ENCODE results near the gene FAR1.

The FAR1 gene

GRCh38 chr11:13692172-13692571 lies 23.7 kb downstream of the FAR1 start:
- Histone ChIP-seq H3K79me2 (ENCODE audit: control insufficient read depth, low read length) (peaks cover 81% of the 10 kb centered on the region), H3K27me3 (ENCODE audit: control insufficient read depth, low read length) (no peaks in the 10 kb centered on the region), H3K27ac (ENCODE audit: low read depth, low read length) (no peak overlapping the region), H3K9me3 (ENCODE audit: control insufficient read depth, insufficient read depth, low read length) (peaks cover 2% of the 10 kb centered on the region; the same call in 1 of the 2 replicates), H4K20me1 (ENCODE audit: control insufficient read depth, insufficient read depth, low read depth, low read length) (peaks cover 9% of the 10 kb centered on the region; the same call in 1 of the 2 replicates), H3K4me3 (ENCODE audit: low read length) (no peak overlapping the region), H3K9me2 (replicated peaks; ENCODE audit: control insufficient read depth, low read length) (no peaks in the 10 kb centered on the region), H3K4me1 (ENCODE audit: control insufficient read depth, low read length) (no peaks in the 10 kb centered on the region), H3K36me3 (ENCODE audit: control insufficient read depth, low read length) (peaks cover 47% of the 10 kb centered on the region), H3K4me2 (ENCODE audit: low read length) (no peak overlapping the region), H3F3A (ENCODE audit: control insufficient read depth, insufficient read depth) (no peaks in the 10 kb centered on the region)
- no peak for TF ChIP-seq EZH2phosphoT487 (IDR thresholded peaks at IDR 0.05; ENCODE audit: borderline replicate concordance, low read length)
- TF ChIP-seq CTCF (IDR thresholded peaks at IDR 0.05; ENCODE audit: low read depth, low read length, poor library complexity, severe bottlenecking), result no peak

- Histone ChIP-seq H3K27ac (ENCODE audit: low read depth, low read length) (no peak overlapping the region), H3K36me3 (ENCODE audit: control insufficient read depth, low read length) (peaks cover 54% of the 10 kb centered on the region), H3K9me3 (ENCODE audit: control insufficient read depth, insufficient read depth, low read length) (no peaks in the 10 kb centered on the region), H4K20me1 (ENCODE audit: control insufficient read depth, insufficient read depth, low read depth, low read length) (peaks cover 5% of the 10 kb centered on the region; the same call in 1 of the 2 replicates), H3K27me3 (ENCODE audit: control insufficient read depth, low read length) (no peaks in the 10 kb centered on the region), H3K4me2 (ENCODE audit: low read length) (no peak overlapping the region), H3K79me2 (ENCODE audit: control insufficient read depth, low read length) (peaks cover 67% of the 10 kb centered on the region), H3K9me2 (replicated peaks; ENCODE audit: control insufficient read depth, low read length) (no peaks in the 10 kb centered on the region), H3K4me1 (ENCODE audit: control insufficient read depth, low read length) (no peaks in the 10 kb centered on the region), H3K4me3 (ENCODE audit: low read length) (no peak overlapping the region), H3F3A (ENCODE audit: control insufficient read depth, insufficient read depth) (no peaks in the 10 kb centered on the region)
- no peak for TF ChIP-seq CTCF (IDR thresholded peaks at IDR 0.05; ENCODE audit: low read depth, low read length, poor library complexity, severe bottlenecking)
- no peak for TF ChIP-seq EZH2phosphoT487 (IDR thresholded peaks at IDR 0.05; ENCODE audit: borderline replicate concordance, low read length)
Measured at GRCh38 chr11:13694115-13694514, 25.6 kb downstream of the FAR1 start.

- Histone ChIP-seq H3K9me3 (ENCODE audit: control insufficient read depth, insufficient read depth, low read length) (no peaks in the 10 kb centered on the region), H3K4me3 (ENCODE audit: low read length) (no peak overlapping the region), H3K4me2 (ENCODE audit: low read length) (no peak overlapping the region), H3K9me2 (replicated peaks; ENCODE audit: control insufficient read depth, low read length) (no peaks in the 10 kb centered on the region), H3K36me3 (ENCODE audit: control insufficient read depth, low read length) (peaks cover 64% of the 10 kb centered on the region), H3K79me2 (ENCODE audit: control insufficient read depth, low read length) (peaks cover 49% of the 10 kb centered on the region), H3F3A (ENCODE audit: control insufficient read depth, insufficient read depth) (peaks cover 4% of the 10 kb centered on the region; the same call in 1 of the 2 replicates), H3K27ac (ENCODE audit: low read depth, low read length) (no peak overlapping the region), H3K27me3 (ENCODE audit: control insufficient read depth, low read length) (no peaks in the 10 kb centered on the region), H3K4me1 (ENCODE audit: control insufficient read depth, low read length) (no peaks in the 10 kb centered on the region), H4K20me1 (ENCODE audit: control insufficient read depth, insufficient read depth, low read depth, low read length) (peaks cover 5% of the 10 kb centered on the region; the same call in 1 of the 2 replicates)
- TF ChIP-seq CTCF (IDR thresholded peaks at IDR 0.05; ENCODE audit: low read depth, low read length, poor library complexity, severe bottlenecking) (no peak), EZH2phosphoT487 (IDR thresholded peaks at IDR 0.05; ENCODE audit: borderline replicate concordance, low read length) (no peak)
Measured at GRCh38 chr11:13695886-13696285, 27.4 kb downstream of the FAR1 start.
